KMS-11 (cell line): ENCODE measurements around the gene NME1.
"Not testable (repeated sequence)": the region's sequence is repeated elsewhere in the genome, so short reads cannot be mapped to it uniquely, and the experiment has no call there.

Experiments used
- H2AFZ ChIP-seq: fragments of 200-600 bp; sonication (generic); 2 replicates; pipeline ENCODE4 v1.6.1; 2016; ENCODE audit warnings: antibody characterized with exemption, mixed run types, low read depth
- H3K27ac ChIP-seq: fragments of 200-600 bp; sonication (generic); 2 replicates; pipeline ENCODE4 v1.6.1; 2016; ENCODE audit warnings: mild to moderate bottlenecking, mixed run types
- H3K27me3 ChIP-seq: fragments of 200-600 bp; sonication (generic); 2 replicates; pipeline ENCODE4 v1.6.1; 2017; ENCODE audit warnings: mild to moderate bottlenecking, low read depth, mixed run types, moderate library complexity; ENCODE audit not compliant: insufficient read depth
- H3K36me3 ChIP-seq: fragments of 200-600 bp; sonication (generic); 2 replicates; pipeline ENCODE4 v1.6.1; 2017; ENCODE audit warnings: mild to moderate bottlenecking, mixed run types; ENCODE audit not compliant: insufficient read depth
- H3K4me1 ChIP-seq: fragments of 200-600 bp; sonication (generic); 2 replicates; pipeline ENCODE4 v1.6.1; 2016; ENCODE audit warnings: mild to moderate bottlenecking, low read depth, mixed run types; ENCODE audit not compliant: poor library complexity, severe bottlenecking
- H3K4me2 ChIP-seq: fragments of 200-600 bp; sonication (generic); 2 replicates; pipeline ENCODE4 v1.7.0; 2016; ENCODE audit warnings: mild to moderate bottlenecking, mixed run types
- H3K4me3 ChIP-seq: fragments of 200-600 bp; sonication (generic); IDR thresholded peaks from 2 replicates; pipeline ENCODE4 v1.6.1; 2017; ENCODE audit warnings: low read depth, low read length, mixed read lengths; ENCODE audit not compliant: insufficient read depth
- H3K79me2 ChIP-seq: fragments of 200-600 bp; sonication (generic); 2 replicates; pipeline ENCODE4 v1.6.1; 2016; ENCODE audit warnings: low read depth, mixed run types; ENCODE audit not compliant: insufficient read depth
- H3K9ac ChIP-seq: fragments of 200-600 bp; sonication (generic); 2 replicates; pipeline ENCODE4 v1.6.1; 2016; ENCODE audit warnings: mild to moderate bottlenecking, mixed run types
- H4K20me1 ChIP-seq: fragments of 200-600 bp; sonication (generic); 2 replicates; pipeline ENCODE4 v1.6.1; 2016; ENCODE audit warnings: mild to moderate bottlenecking, mixed run types; ENCODE audit not compliant: insufficient read depth
- TF ChIP-seq, protein P1 (sequence below): fragments of 200-600 bp; sonication (generic); conservative IDR thresholded peaks from 2 replicates; pipeline ENCODE4 v1.6.1; 2017; ENCODE audit warnings: low read depth, mild to moderate bottlenecking, antibody characterized with exemption, low read length, moderate library complexity, mixed read lengths

The NME1 gene

DNA sequence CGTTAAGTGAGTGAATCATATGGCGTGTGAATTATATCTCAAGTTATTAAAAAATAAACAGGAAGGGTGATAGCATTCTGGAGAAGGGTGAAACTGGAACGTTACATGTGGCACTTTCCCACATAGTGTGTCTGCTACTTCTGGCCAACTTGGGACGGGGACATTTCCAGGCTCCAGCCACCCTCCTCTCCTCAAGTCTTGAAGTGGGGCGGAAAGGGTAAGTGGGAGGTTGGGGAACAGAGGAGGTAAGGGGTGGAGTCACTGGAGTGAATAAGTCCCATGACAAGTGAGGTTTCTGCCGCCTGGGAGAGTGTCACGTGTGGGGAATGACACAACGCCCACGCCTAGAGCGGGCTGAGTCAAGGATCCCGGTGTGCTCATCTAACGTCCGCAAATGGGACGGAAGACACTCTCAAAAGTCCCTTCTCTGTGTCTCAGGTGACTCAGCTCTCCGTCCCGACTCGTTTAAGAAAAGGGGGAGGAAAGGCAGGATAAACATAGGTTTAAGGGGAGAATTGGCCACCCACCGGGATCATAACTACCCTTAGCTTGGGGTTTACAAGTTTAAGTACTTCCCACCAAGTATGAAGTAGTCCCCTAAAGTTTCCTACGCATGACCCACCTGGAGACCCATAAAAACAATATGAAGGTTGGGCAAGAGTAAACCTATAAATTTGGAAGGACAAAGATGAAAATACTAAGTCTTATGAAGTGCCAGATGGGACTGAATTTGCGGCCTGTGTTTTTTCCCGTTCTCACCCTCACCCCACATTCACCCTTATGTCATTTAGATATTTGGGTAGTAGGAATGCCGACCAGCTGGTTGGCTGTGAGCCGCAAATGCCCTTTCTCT, 31.5 kb upstream of the NME1 start:
- peak overlapping the region; percentile 77; the same call in 1 of the 2 replicates for H3K9ac ChIP-seq
- no peaks in the 10 kb centered on the region for H3K36me3 ChIP-seq
- H2AFZ ChIP-seq: peak overlapping the region; percentile 85
- H3K27me3 ChIP-seq: no peaks in the 10 kb centered on the region
- TF ChIP-seq, protein P1, sequence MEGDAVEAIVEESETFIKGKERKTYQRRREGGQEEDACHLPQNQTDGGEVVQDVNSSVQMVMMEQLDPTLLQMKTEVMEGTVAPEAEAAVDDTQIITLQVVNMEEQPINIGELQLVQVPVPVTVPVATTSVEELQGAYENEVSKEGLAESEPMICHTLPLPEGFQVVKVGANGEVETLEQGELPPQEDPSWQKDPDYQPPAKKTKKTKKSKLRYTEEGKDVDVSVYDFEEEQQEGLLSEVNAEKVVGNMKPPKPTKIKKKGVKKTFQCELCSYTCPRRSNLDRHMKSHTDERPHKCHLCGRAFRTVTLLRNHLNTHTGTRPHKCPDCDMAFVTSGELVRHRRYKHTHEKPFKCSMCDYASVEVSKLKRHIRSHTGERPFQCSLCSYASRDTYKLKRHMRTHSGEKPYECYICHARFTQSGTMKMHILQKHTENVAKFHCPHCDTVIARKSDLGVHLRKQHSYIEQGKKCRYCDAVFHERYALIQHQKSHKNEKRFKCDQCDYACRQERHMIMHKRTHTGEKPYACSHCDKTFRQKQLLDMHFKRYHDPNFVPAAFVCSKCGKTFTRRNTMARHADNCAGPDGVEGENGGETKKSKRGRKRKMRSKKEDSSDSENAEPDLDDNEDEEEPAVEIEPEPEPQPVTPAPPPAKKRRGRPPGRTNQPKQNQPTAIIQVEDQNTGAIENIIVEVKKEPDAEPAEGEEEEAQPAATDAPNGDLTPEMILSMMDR: no peak
- H3K27ac ChIP-seq: peak overlapping the region; percentile 73; the same call in 1 of the 2 replicates
- peaks cover 4% of the 10 kb centered on the region; the same call in 1 of the 2 replicates for H4K20me1 ChIP-seq
- peaks cover 30% of the 10 kb centered on the region for H3K4me1 ChIP-seq
- no peak overlapping the region for H3K4me3 ChIP-seq
- H3K79me2 ChIP-seq: peaks cover 31% of the 10 kb centered on the region
- H3K4me2 ChIP-seq: peak overlapping the region; percentile 94

DNA sequence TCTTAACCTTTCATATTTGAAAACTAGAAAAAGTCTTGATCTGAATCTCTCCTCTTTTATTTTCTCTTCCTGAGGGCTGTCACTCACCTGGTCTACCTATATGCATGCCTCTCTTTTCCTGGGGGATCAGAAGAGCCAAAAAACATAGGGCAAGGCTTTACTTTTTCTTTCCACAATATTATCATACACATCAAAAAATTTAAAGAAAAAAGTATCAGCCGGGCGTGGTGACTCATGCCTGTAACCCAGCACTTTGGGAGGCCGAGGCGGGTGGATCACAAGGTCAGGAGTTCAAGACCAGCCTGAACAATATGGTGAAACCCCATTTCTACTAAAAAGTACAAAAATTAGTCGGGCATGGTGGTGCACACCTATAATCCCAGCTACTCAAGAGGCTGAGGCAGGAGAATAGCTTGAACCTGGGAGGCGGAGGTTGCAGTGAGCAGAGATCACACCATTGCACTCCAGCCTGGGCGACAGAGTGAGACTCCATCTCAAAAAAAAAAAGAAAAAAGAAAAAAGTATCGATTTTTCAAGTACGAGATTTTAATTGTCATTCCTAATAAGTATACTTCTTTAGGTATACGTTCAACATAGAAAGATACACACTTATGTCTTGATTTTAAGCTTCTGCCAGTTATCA, 30.8 kb upstream of the NME1 start:
- H3K4me2 ChIP-seq, H3K9ac ChIP-seq, H3K27ac ChIP-seq, H2AFZ ChIP-seq, H3K27me3 ChIP-seq, H4K20me1 ChIP-seq, H3K36me3 ChIP-seq, H3K4me3 ChIP-seq: not testable (repeated sequence)
- Histone ChIP-seq H3K4me1 (peaks cover 23% of the 10 kb centered on the region), H3K79me2 (peaks cover 24% of the 10 kb centered on the region)

DNA sequence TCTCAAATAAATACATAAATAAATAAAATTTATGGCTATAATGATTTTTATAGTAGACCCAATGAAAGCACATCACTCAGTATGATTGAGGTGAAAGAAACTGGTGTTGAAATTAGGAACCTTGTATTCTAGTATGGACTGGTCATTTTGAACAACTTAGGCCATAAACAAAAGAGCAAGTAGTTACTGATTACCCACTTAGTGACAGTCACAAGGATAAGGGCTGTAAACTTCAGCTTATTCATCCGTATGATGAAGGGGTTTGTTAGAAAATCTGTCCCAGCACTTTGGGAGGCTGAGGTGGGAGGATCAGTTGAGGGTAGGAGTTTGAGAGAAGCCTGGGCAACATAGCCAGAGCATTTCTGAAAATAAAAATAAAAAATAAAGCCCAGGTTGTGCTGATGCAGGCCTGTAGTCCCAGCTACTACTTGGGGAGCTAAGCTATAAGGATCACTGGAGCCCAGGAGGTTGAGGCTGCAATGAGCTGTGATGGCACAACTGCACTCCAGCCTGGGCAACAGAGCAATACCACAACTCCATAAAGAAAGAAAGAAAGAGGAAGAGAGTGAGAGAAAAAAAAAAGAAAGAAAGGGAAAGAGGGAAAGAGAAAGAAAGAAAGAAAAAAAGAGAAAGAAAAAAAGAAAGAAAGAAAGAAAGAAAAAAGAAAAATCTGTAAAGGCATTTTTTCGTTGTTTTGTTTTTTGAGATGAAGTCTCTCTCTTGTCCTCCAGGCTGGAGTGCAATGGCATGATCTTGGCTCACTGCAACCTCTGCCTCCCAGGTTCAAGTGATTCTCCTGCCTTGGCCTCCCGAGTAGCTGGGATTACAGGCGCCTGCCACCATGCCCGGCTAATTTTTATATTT, 28.5 kb upstream of the NME1 start:
- Histone ChIP-seq H2AFZ (no peak overlapping the region), H3K4me3 (no peak overlapping the region), H3K4me2 (no peak overlapping the region), H3K79me2 (peaks cover under 1% of the 10 kb centered on the region; the same call in 1 of the 2 replicates), H3K9ac (no peak overlapping the region), H3K36me3 (no peaks in the 10 kb centered on the region), H3K27ac (no peak overlapping the region), H3K4me1 (peaks cover 6% of the 10 kb centered on the region), H3K27me3 (no peaks in the 10 kb centered on the region), H4K20me1 (no peaks in the 10 kb centered on the region)
- TF ChIP-seq, protein P1: no peak

DNA sequence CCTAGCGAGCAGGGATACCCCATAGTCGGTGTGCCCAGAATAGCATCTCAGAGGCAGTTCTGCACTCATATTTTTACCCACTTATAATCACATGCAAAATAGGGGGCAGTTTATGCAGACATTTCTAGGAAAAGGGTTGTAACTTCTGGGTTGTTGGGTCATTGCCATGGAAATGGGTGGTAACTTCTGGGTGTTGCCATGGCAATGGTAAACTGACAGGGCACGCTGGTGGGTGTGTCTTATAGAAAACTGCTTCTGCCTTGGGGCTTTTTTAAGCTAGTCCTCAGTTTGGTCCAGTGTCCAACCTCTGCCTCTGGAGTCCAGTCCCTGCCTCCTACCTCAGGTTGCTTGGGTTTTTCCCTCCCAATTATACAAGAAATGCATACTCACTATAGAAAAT, 25.3 kb upstream of the NME1 start:
- Histone ChIP-seq H3K4me3 (no peak overlapping the region), H4K20me1 (no peaks in the 10 kb centered on the region), H2AFZ (no peak overlapping the region), H3K27ac (no peak overlapping the region), H3K9ac (no peak overlapping the region), H3K4me1 (peaks cover 7% of the 10 kb centered on the region), H3K27me3 (no peaks in the 10 kb centered on the region), H3K79me2 (no peaks in the 10 kb centered on the region), H3K4me2 (no peak overlapping the region), H3K36me3 (no peaks in the 10 kb centered on the region)
- TF ChIP-seq, protein P1: no peak
